HG02588 (cell line): Measurements from ENCODE around the gene RASAL3.
"Not testable (repeated sequence)": the region's sequence is repeated elsewhere in the genome, so short reads cannot be mapped to it uniquely, and the experiment has no call there.

Experiments
- ATAC-seq: cut with Tn5 transposase; IDR thresholded peaks from one replicate; pipeline ENCODE4 v1.9.1; 2021; ENCODE audit warnings: mild to moderate bottlenecking, moderate library complexity; ENCODE audit not compliant: unreplicated experiment

Gene RASAL3

GRCh38 chr19:15475169-15475568, 10.8 kb upstream of the RASAL3 start:
- no peak for ATAC-seq

GRCh38 chr19:15473821-15474220, 9.5 kb upstream of the RASAL3 start:
- ATAC-seq: not testable (repeated sequence)

- no peak for ATAC-seq
These were observed 7.3 kb upstream of the RASAL3 start for GRCh38 chr19:15471639-15472101.

GRCh38 chr19:15469513-15470297, 5.4 kb upstream of the RASAL3 start:
- no peak for ATAC-seq

- ATAC-seq: no peak
These were observed 4.5 kb upstream of the RASAL3 start for GRCh38 chr19:15468675-15469512.

- no peak for ATAC-seq
These were observed 3.4 kb upstream of the RASAL3 start for GRCh38 chr19:15467734-15468214.

GRCh38 chr19:15466851-15467733, 2.7 kb upstream of the RASAL3 start:
- ATAC-seq: peak; percentile 45

GRCh38 chr19:15463861-15464371, 428 bp downstream of the RASAL3 start:
- peak; percentile 39 for ATAC-seq

GRCh38 chr19:15461694-15462093, 2.6 kb downstream of the RASAL3 start:
- ATAC-seq: no peak

GRCh38 chr19:15457701-15458484, 6.5 kb downstream of the RASAL3 start:
- no peak for ATAC-seq

GRCh38 chr19:15456871-15457700, 7.3 kb downstream of the RASAL3 start:
- ATAC-seq: no peak

- ATAC-seq: no peak
These were observed 7.9 kb downstream of the RASAL3 start for GRCh38 chr19:15456441-15456840.

- no peak for ATAC-seq
These were observed 8.3 kb downstream of the RASAL3 start for GRCh38 chr19:15455996-15456395.

- no peak for ATAC-seq
These were observed 10.2 kb downstream of the RASAL3 start for GRCh38 chr19:15453906-15454860.

GRCh38 chr19:15453091-15453578, 11.2 kb downstream of the RASAL3 start:
- no peak for ATAC-seq

- no peak for ATAC-seq
These were observed 12.0 kb downstream of the RASAL3 start for GRCh38 chr19:15452111-15453047.

GRCh38 chr19:15450528-15450890, 13.8 kb downstream of the RASAL3 start:
- no peak for ATAC-seq
